ENCODE data around the gene AKT2.
"Not testable (repeated sequence)": the region's sequence is repeated elsewhere in the genome, so short reads cannot be mapped to it uniquely, and the experiment has no call there.

Gene AKT2

DNA sequence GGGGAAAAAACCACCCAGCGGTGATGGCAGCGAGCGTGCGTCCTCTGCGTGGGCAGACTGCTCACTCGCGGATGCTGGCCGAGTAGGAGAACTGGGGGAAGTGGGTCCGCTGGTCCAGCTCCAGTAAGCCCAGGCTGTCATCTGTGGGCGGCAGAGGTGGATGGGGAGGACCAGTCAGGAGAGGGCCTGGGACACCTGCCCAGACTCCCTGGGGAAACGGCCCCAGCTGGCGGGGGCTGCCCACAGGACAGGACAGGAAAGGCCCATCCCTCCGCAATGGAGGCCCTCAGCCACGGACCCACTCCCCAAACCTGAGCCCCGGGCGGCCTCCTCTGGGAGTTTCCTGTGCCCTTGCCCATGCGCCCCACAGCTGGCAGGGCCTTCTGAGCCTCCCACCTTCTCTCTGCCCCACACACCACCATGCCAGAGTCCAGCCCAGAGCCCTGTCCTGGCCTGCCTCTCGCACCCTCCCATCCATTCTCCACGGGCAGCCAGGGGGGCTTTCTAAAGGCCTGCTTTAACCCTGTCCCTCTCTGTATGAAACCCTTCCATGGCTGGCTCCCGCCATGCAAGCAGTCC is 51.2 kb downstream of the AKT2 start:
- FAIRE-seq, result no peak

DNA sequence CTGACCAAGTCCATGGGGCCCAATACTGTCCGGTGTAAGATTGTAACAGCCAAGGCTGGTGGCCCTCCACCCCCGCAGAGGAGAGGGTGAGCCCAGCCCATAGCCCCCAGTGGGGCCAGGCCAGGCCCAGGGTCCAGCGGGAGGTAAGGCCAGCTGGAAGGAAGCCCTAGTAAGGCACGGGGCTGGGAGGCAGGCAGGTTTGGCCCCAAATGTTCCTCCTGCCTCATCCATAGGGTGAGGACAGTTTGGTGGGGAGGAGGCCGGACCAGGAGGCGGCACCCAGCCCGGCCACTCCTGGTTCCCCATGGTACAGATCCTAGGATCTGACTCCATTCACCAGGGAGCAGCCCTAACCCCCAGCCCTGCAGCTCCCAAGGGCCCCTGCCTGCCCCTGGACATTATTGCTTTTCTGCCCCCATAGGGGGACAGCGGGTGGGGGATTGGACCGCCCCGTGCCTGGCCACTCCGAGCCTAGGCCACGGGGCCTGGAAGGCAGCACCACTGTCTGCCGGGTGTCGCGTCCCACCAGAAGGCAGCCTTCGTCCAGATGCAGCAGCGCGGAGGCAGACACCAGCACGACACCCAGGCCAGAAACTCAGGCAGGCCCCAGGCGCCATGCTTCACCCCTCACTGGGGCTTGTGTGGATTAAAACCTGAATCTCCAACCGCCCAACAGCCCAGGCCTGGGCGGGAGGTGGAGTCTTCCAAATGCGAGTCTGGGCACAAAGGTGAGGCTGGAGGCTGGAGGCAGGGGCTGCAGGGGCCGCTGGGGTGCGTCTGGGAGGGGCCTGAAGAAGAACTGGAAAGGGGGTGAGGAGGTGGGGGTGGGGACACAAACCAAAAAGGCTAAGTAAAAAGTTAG is 52.0 kb downstream of the AKT2 start:
- FAIRE-seq, result no peak

DNA sequence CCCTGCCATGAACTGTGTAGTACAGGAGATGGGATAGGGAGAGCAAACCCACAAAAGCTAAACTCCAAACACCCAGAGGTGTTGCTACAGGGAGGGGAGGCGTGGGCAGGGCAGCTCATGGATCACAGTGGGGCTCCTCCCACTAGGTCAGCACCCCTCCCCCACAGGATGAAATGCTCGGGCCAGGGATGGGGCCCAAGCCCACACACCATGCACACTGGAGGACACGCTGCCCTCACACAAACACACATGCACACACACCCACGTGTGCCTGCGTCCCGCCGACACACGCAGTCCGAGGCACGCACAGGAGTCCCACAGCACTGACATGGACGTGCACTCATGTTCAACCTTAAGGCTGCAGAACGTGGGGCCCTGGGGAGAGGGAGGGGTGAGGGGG is 52.7 kb downstream of the AKT2 start:
- FAIRE-seq, result no peak

DNA sequence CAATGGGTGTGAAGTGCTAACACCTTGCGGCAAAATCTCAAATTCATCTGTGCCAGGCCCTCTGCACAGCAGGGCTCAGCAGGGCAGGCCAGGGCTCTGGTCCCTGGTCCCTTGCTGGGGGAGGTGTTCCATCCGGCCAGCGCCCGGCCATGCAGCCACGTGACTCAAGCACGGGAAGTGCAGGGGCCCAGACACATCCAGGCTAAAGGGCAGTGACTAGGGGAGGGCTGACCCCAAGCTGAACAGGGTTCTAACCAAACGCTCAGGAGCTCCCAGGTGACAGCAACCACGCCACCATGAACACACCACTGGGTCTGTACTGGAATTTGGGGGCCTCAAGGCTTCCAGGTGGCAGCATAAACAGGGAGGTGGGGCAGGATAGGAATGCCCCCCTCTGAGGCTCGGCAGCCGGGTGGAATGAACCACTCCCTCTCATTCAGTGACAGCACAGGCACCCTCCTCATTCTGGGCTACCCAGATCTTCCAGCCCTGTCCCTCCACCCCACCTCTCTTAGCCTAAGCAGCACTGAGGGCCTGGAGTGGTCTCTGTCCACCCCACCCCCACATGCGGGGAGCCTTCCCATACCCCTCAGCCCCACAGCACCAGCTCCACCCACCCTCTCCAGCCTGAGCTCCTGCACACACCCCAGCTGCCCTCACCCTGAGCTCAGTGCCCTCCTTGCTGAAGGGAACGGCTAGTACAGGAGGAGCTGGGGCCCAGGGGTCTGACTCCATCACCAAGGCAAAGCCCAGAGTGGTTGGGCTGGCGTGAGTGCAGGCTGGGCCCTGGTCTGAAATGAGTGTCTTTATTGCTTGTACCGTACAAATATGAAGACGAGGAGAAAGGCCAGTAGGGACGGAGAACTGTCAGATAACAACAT is 53.4 kb downstream of the AKT2 start:
- FAIRE-seq, result no peak

DNA sequence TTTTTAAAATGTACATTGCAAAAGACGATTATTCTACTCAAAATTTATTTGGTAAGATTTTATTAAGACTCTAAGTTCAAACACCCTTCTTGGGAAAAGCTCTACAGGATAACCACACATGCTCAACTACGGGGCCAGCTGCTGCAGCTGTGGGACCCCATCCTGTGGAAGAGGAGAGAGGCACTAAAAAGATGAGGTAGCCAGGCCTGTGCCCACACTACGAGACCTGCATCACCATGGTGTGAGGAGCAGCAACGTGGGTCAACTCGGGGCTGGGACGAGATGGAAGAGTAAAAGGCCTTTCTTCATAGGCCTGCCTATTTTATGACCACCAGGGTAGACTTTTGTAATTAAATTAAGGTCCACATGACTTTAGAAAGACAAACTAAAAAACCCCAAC is 54.1 kb downstream of the AKT2 start:
- no peak for FAIRE-seq

DNA sequence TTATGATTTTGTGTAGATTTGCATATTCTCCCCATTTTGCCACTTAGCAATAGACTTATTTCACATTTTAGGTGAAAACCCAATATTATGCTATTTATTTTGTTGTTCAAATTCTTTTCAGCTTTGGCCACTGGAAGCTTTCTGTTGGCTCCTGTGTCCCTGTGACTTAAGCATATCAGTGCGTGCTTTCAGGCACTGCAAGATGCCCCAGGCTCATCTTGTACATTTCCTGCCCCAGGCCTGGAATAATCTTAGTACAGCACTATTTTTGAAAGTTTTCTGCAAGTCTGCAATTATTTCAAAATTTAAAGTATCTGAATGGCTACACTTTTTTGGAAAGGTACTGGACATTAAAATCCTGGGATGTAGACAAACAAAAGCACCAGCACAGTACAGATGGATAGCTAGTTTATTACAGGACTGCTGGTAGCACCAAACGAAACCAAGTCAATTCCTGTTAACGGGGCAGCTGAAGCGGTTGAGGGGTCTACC is 55.2 kb downstream of the AKT2 start:
- FAIRE-seq, result no peak

DNA sequence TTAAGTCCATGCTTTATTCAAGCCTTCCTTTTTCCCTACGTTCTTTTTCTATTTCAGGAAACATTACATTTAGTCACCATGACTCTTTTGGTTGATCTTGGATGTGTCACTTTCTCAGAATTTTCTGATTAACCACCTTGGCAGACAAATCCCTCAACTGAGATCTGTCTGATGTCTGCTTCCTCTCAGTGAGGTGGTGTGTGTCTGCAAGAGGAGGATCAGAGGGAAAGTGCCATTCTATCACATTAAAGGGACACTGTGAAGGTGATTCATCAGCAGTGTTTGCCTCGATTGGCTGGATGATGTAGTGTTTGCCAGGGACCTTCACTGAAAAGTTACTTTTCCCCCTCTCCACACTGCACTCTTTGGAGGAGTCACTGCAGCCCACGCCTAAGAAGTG is 55.7 kb downstream of the AKT2 start:
- FAIRE-seq, result no peak

DNA sequence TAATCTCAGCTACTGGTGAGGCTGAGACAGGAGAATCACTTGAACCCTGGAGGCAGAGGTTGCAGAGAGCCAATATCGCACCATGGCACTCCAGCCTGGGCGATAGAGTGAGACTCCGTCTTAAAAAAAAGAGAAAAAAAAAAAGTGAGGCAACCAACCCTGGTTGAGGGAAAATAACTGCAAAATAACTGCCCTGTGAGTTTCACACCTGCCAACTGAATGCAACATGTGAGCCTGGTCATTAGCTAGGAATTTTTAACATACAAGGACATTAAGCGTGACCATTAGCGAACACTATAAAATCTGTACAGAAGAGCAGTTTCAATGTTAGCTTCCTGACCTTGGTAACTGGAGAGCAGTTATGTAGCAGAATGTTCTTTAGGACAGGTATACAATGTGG is 56.3 kb downstream of the AKT2 start:
- FAIRE-seq, result no peak

DNA sequence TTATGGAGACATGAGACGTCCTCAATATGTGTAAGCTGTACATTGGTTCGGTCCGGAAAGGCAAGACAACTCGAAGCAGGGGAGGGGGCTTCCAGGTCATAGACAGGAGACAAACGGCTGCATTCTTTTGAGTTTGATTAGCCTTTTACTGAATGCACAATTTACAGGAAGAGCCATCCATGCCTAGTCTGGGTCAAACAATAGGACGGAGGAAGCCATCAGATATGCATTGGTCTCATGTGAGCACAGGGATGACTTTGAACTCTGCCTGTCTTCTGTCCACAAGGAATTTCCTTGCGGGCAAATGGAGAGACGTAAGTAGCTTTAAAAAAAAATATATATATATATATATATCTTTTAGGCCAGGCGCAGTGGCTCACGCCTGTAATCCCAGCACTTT is 56.8 kb downstream of the AKT2 start:
- FAIRE-seq, result no peak

DNA sequence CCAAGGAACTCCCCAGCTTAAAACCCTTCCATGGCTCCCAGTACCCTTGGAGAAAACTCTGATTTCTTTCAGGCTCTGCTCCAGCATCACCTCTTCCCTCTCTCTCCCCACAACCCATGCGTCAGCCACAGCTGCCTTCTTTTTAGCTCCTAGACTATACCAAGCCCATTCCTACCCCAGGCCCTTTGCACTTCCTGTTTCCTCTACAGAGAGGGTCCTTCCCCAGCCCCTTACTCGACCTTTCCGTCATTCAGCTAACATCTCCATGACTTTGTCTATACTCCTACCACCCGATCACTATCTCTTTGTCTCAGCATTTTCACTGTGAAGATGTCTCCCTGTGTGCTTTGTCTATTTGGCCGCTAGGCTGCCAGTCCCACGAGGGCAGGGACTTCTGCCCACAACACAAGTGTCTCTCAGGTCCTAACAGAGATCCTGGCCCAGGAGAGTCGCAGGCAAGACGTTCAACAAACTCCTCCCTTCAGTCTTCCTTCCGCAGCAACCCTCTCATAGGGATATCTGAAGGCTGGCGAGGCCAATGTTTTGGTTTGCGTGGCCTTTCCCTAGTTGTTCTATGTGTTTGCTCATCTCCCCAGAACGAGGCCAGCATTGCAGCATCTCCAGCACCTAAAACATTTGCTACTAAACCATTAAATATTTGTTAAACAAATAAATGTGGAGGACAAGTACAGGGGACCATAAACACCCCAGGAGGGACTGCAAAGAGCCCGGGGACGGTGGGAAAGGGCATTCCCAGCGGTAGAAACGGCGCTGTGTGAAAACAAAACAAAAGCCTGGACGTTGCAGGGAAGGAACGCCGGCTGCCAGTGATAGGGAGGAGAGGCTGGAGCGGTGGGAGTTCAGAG is 59.5 kb downstream of the AKT2 start:
- no peak for FAIRE-seq

DNA sequence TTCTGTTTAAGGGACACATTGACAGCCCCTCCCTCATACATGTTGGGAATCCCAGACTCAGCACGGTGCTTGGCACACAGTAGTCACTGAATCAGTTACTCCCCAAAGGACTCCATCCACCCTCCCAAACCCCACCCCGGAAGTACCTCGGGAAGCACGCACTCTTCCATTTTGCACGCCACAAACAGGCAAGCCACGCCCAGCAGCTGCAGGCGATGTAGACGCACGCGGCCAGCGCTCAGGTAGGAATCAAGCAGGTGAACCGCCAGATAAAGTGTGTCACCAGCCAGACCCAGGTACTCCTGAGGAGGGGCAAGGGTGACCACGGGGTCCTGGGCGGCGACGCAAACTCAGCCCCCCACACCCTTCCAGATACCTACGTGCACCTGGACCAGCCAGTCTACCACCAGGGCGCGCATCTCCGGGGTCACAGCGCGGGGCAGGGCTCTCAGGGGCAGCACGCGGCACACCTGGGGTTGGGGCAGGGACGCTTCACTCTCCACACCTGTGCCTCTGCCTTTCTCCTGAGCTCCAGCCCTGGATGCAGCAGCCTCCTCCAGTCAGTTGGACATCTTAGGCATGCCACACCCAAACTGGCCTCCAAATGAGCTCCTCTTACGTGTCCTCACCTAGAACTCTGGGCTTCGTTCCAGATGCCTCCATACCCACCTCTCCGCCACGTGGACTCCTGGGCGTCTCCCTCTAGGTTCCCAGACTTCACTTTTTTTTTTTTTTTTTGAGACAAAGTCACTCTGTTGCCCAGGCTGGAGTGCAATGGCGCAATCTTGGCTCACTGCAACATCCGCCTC is 60.6 kb downstream of the AKT2 start:
- no peak for FAIRE-seq

DNA sequence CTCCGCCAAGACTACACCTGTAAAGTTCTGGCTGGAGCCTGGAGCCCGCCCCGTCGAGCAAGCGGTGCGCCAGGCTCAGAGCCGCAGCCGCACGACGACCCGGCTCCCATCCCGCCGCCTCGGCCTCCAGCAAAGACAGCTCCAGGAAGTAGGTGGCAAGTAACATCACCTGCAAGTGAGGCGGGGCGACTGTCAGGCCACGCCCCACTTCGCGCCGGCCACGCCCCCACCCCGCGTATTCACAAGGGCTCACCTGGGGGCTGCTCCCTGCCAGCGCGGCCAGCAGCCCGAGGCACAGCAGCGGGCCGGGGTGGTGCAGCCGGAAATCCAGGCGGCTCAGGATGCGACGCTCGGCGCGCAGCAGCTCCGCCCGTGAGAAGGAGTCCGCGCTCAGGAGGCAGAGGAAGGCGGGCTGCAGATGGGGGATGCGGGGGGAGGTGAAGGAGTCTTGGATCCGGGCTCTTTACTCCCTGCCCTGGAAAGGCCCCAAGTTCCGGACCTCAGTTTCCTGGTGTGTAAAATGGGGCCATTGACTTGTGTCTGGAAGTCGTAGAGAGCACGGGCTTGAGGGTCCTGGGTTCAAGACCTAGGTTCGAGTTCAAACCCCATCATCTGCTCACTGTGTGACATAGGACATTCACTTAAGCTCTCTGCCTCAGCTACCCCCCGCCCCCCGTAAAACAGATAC is 61.9 kb downstream of the AKT2 start:
- FAIRE-seq, result no peak

DNA sequence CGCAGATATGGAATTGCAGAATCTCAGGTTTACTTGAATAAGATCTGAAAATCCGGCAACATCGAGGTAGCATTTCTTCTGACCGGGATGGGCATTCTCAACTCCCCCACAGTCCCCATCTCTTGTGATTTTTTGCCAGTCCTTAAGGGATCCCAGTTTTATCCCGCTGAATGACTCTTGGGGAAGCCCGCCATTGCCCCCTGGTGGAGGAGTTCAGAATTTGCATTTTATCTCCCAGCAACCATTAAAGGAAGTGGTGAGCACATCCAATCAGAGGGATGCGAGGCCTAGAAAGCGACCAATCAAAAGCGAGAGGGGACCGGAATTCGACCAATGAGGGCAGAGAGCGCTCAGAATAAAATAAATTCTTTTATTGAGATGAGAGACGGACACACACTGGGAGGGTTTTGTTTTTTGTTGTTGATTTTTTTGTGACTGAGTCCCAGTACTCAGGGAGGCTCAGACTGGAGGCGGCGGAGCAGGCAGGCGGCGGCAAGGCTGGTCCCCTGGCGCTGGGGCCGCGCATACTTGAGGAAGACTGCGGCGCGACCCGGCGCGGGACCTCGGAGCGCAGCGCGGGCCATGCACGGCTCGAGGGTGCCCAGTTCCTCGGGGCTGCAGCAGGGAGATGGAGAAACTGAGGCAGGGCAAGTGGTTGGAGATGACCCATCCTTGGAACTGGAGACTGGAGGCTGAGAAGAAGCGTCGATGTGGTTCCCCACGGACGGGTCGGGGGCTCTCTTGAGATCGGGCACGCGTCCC is 63.1 kb downstream of the AKT2 start:
- FAIRE-seq, result peak; percentile 79

DNA sequence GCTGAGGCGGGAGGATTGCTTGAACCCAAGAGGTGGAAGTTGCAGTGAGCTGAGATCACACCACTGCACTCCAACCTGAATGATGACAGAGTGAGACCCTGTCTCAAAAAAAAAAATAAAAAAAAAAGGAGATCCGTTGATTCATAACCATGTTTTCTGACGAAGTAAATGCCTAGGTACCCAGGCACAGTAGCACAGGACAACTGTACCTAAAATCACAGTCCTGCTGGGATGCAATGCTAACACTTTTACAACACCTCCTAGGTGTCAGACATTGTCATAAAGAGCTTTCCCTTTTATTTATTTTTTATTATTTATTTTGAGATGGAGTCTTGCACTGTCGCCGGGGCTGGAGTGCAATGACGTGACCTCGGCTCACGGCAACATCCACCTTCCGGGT is 64.5 kb downstream of the AKT2 start:
- FAIRE-seq, result no peak

DNA sequence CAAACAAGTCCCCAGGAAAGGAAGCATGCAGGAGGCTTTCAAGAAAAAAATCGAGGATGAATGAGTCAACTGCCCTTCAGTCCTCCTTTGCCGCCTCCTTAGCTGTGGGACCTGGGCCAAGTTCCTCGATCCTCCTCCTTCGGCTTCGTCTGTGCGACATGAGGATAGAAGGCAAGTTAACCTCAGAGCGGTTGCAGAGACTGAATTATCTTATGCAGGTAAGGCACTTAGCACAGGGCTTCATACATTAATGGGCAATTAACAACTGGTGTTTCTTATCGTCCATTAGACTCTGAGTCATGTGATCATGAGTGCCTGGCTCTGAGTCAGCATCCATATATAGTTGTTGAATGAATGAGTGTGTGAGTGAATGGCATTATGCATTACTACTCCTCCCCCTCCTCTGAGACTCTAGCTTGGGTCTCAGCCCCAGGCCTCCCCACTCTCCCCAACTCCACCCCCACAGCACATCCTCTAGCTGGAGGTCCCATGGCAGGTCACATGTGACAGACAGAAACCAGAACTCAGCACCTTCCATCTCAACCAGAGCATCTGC is 65.3 kb downstream of the AKT2 start:
- no peak for FAIRE-seq

DNA sequence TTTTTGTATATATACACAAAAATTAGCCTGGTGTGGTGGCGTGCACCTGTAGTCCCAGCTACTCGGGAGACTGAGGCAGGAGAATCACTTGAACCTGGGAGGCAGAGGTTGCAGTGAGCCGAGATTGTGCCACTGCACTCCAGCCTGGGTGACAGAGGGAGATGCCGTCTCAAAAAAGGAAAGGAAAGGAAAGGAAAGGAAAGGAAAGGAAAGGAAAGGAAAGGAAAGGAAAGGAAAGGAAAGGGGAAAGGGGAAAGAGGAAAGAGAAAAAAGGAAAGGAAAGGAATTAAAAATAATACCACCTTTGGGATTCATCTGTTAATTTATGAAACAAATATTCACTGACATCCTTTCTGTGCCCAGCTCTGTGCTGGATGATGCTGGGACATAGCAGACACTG is 66.1 kb downstream of the AKT2 start:
- FAIRE-seq, result not testable (repeated sequence)

DNA sequence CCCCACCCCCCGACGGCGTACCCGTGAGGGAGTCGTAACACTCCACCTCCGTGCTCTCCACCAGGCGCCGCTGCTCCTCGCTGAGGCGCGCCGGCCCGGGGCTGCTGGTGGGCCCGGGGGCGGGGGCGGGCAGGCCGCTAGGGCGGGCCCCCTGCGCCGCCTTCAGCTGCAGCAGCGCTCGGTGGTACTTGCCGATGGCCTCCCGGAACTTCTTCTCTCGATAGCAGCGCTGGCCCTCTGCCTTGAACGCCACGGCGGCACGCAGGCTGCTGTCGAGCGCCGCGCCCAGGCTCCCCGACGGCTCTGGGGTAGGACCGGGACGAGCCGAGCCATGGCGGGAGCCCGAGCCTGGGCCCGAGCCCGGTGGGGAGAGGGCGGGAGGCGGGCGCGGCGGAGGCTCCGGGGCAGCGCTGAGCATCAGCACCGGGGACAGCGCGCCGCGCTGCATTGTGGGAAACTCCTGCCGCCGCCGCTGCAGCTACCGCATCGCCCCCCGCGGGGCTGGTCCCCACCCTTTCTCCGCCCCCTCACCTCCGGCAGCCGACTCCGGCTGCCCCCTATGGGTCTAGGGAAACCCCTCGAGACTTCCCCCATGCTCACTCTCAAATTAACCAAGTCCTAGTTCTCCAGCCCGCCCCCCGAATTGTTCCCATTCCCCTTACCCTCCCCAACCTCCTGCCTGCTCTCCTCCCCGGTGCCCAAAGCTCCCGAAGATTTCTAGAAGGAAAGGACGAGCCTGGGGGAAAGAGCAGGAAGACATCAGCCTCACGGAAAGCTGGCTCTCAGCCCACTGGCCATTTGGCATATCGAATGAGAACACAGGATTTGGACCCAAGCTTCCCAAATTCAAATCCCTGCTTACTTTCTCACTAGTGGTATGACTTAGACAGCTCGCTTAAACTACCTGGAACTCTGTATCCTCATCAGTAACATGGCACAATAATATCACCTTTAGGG is 66.9 kb downstream of the AKT2 start, which contains the start of gene TTC9B:
TSS of gene TTC9B (minus strand) at position 451 of the 957 bp plus-strand sequence. CDS start at position 448, 3 bp downstream.
- no peak for FAIRE-seq

Measured in colon (tissue), 2 donors.